Measurements from ENCODE around the gene CDH23.

- no peak for TF ChIP-seq POLR2A (IDR thresholded peaks at IDR 0.05; ENCODE audit: low read depth)
- no peak for TF ChIP-seq CTCF (IDR thresholded peaks at IDR 0.05)
- no peak for TF ChIP-seq POLR2AphosphoS5 (IDR thresholded peaks at IDR 0.05)
Measured at GRCh38 chr10:71517298-71518169, 120.8 kb downstream of the CDH23 start.
